ENCODE results near the gene MUC12.

DNA sequence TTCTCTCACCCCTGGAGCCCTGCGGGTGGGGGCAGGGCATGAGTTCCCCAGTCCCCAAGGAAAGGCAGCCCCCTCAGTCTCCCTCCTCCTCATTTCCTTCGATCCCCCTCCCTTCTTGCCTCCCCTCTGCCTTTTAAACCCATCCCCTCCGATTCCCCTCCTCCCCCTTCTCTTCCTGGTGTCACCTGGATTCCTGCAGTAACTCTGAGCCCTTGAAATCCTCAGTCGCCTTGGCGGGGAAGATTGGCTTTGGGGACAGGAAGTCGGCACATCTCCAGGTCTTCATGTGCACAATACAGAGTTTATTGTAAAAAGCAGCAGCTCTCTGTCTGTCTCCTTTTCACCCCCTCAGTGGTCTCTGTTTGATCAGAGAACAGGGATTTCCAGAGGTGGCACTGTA lies 1.3 kb upstream of the MUC12 start:
- TF ChIP-seq ZNF184 (CRISPR knock-in tag; IDR thresholded peaks at IDR 0.05) (no peak), CBFB (CRISPR knock-in tag; IDR thresholded peaks at IDR 0.05) (no peak), SP2 (IDR thresholded peaks at IDR 0.05; ENCODE audit: extremely low read depth, low read depth, low read length, poor library complexity, severe bottlenecking) (no peak), MCM2 (IDR thresholded peaks at IDR 0.05; ENCODE audit: low read depth) (no peak), EWSR1 (IDR thresholded peaks at IDR 0.05; ENCODE audit: borderline replicate concordance, low read depth, partially characterized antibody) (no peak), FOXM1 (IDR thresholded peaks at IDR 0.05; ENCODE audit: low read depth) (no peak), FOXM1 (CRISPR knock-in tag; IDR thresholded peaks at IDR 0.05; ENCODE audit: low read depth) (no peak), MEF2D (tag; conservative IDR thresholded peaks at IDR 0.05; ENCODE audit: low read depth) (no peak), POLR3G (IDR thresholded peaks at IDR 0.05; ENCODE audit: extremely low read depth, insufficient read length, insufficient replicate concordance) (no peak), JUNB (CRISPR knock-in tag; conservative IDR thresholded peaks at IDR 0.05) (no peak), GABPA (tag; conservative IDR thresholded peaks at IDR 0.05; ENCODE audit: low read depth) (no peak)

All from K562 (cell line).